ENCODE measurements around the gene FBXO45. TPM values are rescaled to one million over a fixed set of nuclear protein-coding genes. Genes with fewer than 3 reads are reported as not detected.

Gene FBXO45
- total and polyA plus RNA-seq, 4 donors: 1.6 to 7.7 (median 3.6) TPM

DNA sequence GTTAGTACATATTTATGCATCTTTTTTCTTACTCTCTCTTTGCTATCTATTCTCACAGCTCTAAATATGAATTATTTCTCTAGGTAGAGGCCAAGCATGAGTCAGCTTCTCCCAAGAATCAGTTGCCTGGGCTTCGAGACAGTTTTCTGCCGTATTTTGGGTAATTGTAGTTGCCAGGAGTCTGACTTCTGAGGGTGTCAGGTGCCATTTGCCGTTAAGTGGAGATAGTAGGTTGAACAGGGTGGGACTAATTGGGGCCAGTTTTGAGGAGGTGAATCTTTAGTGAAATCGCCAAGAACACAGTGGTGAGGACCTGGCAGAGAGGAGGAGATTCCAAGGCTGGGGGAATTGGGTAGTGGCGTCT, 63.2 kb downstream of the FBXO45 start:
- no peaks in the 10 kb centered on the region for H3K9me3 ChIP-seq (ENCODE audit: control insufficient read depth in 4 of 4, low read length in 3 of 4)

More for the DNA sequence above, 63.2 kb downstream of the FBXO45 start:
- TF ChIP-seq, protein P1, sequence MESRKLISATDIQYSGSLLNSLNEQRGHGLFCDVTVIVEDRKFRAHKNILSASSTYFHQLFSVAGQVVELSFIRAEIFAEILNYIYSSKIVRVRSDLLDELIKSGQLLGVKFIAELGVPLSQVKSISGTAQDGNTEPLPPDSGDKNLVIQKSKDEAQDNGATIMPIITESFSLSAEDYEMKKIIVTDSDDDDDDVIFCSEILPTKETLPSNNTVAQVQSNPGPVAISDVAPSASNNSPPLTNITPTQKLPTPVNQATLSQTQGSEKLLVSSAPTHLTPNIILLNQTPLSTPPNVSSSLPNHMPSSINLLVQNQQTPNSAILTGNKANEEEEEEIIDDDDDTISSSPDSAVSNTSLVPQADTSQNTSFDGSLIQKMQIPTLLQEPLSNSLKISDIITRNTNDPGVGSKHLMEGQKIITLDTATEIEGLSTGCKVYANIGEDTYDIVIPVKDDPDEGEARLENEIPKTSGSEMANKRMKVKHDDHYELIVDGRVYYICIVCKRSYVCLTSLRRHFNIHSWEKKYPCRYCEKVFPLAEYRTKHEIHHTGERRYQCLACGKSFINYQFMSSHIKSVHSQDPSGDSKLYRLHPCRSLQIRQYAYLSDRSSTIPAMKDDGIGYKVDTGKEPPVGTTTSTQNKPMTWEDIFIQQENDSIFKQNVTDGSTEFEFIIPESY (IDR thresholded peaks at IDR 0.05): no peak
- TF ChIP-seq TAF1 (conservative IDR thresholded peaks at IDR 0.05): no peak
- TF ChIP-seq RXRA (IDR thresholded peaks at IDR 0.05): no peak
- TF ChIP-seq, protein P2, sequence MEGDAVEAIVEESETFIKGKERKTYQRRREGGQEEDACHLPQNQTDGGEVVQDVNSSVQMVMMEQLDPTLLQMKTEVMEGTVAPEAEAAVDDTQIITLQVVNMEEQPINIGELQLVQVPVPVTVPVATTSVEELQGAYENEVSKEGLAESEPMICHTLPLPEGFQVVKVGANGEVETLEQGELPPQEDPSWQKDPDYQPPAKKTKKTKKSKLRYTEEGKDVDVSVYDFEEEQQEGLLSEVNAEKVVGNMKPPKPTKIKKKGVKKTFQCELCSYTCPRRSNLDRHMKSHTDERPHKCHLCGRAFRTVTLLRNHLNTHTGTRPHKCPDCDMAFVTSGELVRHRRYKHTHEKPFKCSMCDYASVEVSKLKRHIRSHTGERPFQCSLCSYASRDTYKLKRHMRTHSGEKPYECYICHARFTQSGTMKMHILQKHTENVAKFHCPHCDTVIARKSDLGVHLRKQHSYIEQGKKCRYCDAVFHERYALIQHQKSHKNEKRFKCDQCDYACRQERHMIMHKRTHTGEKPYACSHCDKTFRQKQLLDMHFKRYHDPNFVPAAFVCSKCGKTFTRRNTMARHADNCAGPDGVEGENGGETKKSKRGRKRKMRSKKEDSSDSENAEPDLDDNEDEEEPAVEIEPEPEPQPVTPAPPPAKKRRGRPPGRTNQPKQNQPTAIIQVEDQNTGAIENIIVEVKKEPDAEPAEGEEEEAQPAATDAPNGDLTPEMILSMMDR (IDR thresholded peaks at IDR 0.05; ENCODE audit: low read depth, low read length, missing input control): no peak
- TF ChIP-seq MAX (IDR thresholded peaks at IDR 0.05): no peak
- no peak for TF ChIP-seq SP1 (IDR thresholded peaks at IDR 0.05)
- TF ChIP-seq, protein P3, sequence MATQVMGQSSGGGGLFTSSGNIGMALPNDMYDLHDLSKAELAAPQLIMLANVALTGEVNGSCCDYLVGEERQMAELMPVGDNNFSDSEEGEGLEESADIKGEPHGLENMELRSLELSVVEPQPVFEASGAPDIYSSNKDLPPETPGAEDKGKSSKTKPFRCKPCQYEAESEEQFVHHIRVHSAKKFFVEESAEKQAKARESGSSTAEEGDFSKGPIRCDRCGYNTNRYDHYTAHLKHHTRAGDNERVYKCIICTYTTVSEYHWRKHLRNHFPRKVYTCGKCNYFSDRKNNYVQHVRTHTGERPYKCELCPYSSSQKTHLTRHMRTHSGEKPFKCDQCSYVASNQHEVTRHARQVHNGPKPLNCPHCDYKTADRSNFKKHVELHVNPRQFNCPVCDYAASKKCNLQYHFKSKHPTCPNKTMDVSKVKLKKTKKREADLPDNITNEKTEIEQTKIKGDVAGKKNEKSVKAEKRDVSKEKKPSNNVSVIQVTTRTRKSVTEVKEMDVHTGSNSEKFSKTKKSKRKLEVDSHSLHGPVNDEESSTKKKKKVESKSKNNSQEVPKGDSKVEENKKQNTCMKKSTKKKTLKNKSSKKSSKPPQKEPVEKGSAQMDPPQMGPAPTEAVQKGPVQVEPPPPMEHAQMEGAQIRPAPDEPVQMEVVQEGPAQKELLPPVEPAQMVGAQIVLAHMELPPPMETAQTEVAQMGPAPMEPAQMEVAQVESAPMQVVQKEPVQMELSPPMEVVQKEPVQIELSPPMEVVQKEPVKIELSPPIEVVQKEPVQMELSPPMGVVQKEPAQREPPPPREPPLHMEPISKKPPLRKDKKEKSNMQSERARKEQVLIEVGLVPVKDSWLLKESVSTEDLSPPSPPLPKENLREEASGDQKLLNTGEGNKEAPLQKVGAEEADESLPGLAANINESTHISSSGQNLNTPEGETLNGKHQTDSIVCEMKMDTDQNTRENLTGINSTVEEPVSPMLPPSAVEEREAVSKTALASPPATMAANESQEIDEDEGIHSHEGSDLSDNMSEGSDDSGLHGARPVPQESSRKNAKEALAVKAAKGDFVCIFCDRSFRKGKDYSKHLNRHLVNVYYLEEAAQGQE (IDR thresholded peaks at IDR 0.05): no peak
- TF ChIP-seq, protein P4, sequence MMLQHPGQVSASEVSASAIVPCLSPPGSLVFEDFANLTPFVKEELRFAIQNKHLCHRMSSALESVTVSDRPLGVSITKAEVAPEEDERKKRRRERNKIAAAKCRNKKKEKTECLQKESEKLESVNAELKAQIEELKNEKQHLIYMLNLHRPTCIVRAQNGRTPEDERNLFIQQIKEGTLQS (IDR thresholded peaks at IDR 0.05): no peak
- TF ChIP-seq GABPA (IDR thresholded peaks at IDR 0.05 in 1 of 2, conservative IDR thresholded peaks at IDR 0.05 in 1 of 2): no peak
- no peak for TF ChIP-seq RAD21 (IDR thresholded peaks at IDR 0.05)
- TF ChIP-seq YY1 (IDR thresholded peaks at IDR 0.05): no peak
- Histone ChIP-seq H3K27me3 (ENCODE audit: control insufficient read depth in 4 of 4, insufficient read depth in 4 of 4, low read length in 3 of 4) (no peaks in the 10 kb centered on the region), H3K4me3 (ENCODE audit: low read depth in 1 of 3, low read length in 3 of 3) (peak overlapping the region; percentile 41 to 79 (median 75)), H3K9ac (ENCODE audit: low read depth in 1 of 2, low read length in 2 of 2) (peak overlapping the region in 1 of 2 donors; percentile 58), H3K27ac (ENCODE audit: low read depth in 1 of 2, low read length in 2 of 2) (peak overlapping the region; percentile 62 to 85), H3K36me3 (ENCODE audit: control insufficient read depth in 4 of 4, insufficient read depth in 3 of 4, low read depth in 1 of 4, low read length in 3 of 4) (no peaks in the 10 kb centered on the region), H3K4me1 (ENCODE audit: control insufficient read depth in 4 of 4, insufficient read depth in 4 of 4, low read length in 3 of 4) (peaks cover 2 to 12% (median 7%) of the 10 kb centered on the region in 4 donors)
- no peak for DNase-seq (ENCODE audit: low spot score)
- WGBS: 42% methylated on average over 5 of the region's 5 CpGs

All from liver (tissue), 9 donors.